Right cardiac atrium (tissue), 5 donors: ENCODE data around the gene EHD2. TPM values are rescaled to one million over a fixed set of nuclear protein-coding genes. Genes with fewer than 3 reads are reported as not detected.
"Not testable (repeated sequence)": the region's sequence is repeated elsewhere in the genome, so short reads cannot be mapped to it uniquely, and the experiment has no call there.

Experiments used
- ATAC-seq, 2 donors: fragments of 200-7000 bp; cut with Tn5 transposase; one replicate each; pipeline versions ENCODE4 v1.8.0 to v1.9.1; 2020; ENCODE audit warnings: moderate library complexity in 2 of 2, mild to moderate bottlenecking in 1 of 2
- DNase-seq, 3 donors: peaks; one replicate each; pipeline ENCODE4 v3.0.0-alpha.2; 2020
- H3K27ac ChIP-seq: one replicate; pipeline ENCODE4 v1.5.1; 2013; ENCODE audit warnings: mild to moderate bottlenecking, low read length, control low read depth, moderate library complexity
- H3K27me3 ChIP-seq: one replicate; pipeline ENCODE4 v1.6.1; 2013; ENCODE audit not compliant: control insufficient read depth, insufficient read depth
- H3K4me1 ChIP-seq: one replicate; pipeline ENCODE4 v1.6.1; 2013; ENCODE audit warnings: low read length; ENCODE audit not compliant: control insufficient read depth, insufficient read depth
- H3K4me3 ChIP-seq: one replicate; pipeline ENCODE4 v1.5.1; 2013; ENCODE audit warnings: low read length, control low read depth
- H3K9me3 ChIP-seq: one replicate; pipeline ENCODE4 v1.6.1; 2013; ENCODE audit warnings: low read length; ENCODE audit not compliant: control insufficient read depth
- WGBS: extraction: QIAGEN DNeasy Blood & Tissue Kit; methylation state at CpG from one replicate; pipeline ENCODE4 v1.1.7; 2013; 5-methylcytosine and 5-hydroxymethylcytosine counted together
- intact Hi-C, 4 donors: fragments of 100-400 bp; cut with DNase I; formaldehyde crosslinking; loops; one replicate each; pipeline versions ENCODE4 v1.11.0 to v1.14.0; 2022 to 2023
- polyA plus RNA-seq: library from polyadenylated mRNA; stranded (reverse); fragments of 200-250 nt; gene quantifications from one replicate; pipeline ENCODE4 v1.2.3, GENCODE V29; 2013
- total RNA-seq, 4 donors: library from RNA; stranded (reverse); fragmentation: NEBNext Ultra II Directional; extraction: Animal tissue kit (Norgen Biotek cat#: 25700); gene quantifications; one replicate each; pipeline ENCODE4 v1.2.1, GENCODE V29; 2021
- donor health status: healthy with polysubstance abuse.
- donor health status: DM: no; HTN: yes; CAD: no.
- donor health status: DM: no; HTN: no; CAD: no.
- donor health status: DM: no; HTN: yes; CAD: no; lungs with severe emphysema.
- donor health status: DM: yes; HTN: yes; CAD: no.

EHD2 gene
- total and polyA plus RNA-seq, 5 donors = 32.8 to 61.9 (median 38.7) TPM

DNA sequence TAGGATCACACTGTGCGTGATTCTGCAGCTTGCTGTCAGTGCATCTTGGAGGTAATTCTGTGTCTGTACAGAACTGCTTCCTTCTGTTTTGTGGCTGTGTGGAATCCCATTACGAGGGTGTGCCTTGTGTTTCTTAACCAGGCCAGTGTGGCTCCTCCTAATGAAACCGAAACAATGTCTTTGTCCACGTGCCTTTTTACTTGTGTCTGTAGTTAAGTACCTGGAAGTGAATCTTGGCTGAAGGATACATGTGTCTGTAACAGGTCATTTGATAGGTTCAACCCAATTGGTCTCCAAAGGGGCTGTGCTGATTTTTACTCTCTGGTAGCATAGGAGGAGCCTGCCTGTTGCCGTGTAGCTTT lies 45.2 kb downstream of the EHD2 start:
- no peaks in the 10 kb centered on the region for H3K27me3 ChIP-seq
- H3K9me3 ChIP-seq = no peaks in the 10 kb centered on the region
- ATAC-seq (no peak), DNase-seq (no peak)
- H3K4me3 ChIP-seq = no peak overlapping the region
- no peaks in the 10 kb centered on the region for H3K4me1 ChIP-seq
- intact Hi-C loops = no loop called here
- 90% methylated on average over 5 of the region's 5 CpGs for WGBS
- no peak overlapping the region for H3K27ac ChIP-seq

DNA sequence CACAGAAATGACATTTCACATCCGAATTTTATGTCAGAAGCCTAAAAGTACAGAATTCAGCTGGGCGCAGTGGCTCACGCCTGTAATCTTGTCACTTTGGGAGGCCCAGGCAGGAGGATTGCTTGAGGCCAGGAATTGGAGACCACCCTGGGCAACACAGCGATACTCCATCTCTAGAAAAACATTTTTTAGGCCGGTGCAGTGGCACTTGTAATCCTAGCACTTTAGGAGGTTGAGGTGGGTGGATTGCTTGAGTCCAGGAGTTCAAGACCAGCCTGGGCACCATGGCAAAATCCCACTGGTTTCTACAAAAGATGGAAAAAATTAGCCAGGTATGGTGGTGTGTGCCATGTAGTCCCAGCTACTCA lies 47.4 kb downstream of the EHD2 start:
- no peak for DNase-seq
- WGBS = 76% methylated on average over 5 of the region's 5 CpGs
- Histone ChIP-seq H3K9me3 (no peaks in the 10 kb centered on the region), H3K27me3 (no peaks in the 10 kb centered on the region), H3K4me1 (no peaks in the 10 kb centered on the region), H3K27ac (no peak overlapping the region), H3K4me3 (no peak overlapping the region)
- intact Hi-C loops = no loop called here
- ATAC-seq = no peak

DNA sequence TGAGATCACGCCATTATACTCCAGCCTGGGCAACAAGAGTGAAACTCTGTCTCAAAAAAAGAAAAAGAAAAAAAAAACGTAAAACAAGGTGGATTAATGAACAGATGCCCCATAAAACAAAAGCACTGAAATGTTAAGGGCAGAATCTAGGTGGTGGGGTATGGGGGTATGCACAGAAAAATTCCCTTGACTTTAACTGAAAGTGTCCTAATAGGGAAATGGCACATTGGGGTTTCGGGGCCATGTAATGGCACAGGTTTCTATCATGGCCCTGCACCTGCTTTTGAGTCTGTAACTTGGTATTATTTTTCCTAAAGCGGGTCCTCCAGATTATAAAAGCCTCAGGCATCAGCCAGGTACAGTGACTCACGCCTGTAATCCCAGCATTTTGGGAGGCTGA lies 48.3 kb downstream of the EHD2 start:
- H3K4me3 ChIP-seq = no peak overlapping the region
- H3K9me3 ChIP-seq = no peaks in the 10 kb centered on the region
- intact Hi-C loops = no loop called here
- ATAC-seq = no peak
- H3K27ac ChIP-seq = no peak overlapping the region
- WGBS = 59% methylated on average over 5 of the region's 5 CpGs
- H3K4me1 ChIP-seq = no peaks in the 10 kb centered on the region
- no peak for DNase-seq
- H3K27me3 ChIP-seq = no peaks in the 10 kb centered on the region

DNA sequence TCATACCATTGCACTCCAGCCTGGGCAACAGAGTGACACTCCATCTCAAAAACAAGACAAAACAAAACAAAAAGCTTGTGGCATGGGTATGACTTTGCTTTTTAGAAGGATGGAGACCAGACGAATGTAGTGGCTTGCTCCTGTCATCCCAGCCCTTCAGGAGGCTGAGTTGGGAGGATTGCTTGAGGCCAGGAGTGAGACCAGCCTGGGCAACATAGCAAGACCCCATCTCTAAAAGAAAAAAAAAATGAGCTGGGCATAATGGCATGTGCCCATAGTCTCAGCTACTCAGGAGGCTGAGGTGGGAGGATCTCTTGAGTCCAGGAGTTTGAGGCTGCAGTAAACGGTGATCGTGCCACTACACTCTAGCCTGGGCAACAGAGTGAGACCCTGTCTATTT lies 48.9 kb downstream of the EHD2 start:
- Histone ChIP-seq H3K27ac (no peak overlapping the region), H3K27me3 (no peaks in the 10 kb centered on the region)

DNA sequence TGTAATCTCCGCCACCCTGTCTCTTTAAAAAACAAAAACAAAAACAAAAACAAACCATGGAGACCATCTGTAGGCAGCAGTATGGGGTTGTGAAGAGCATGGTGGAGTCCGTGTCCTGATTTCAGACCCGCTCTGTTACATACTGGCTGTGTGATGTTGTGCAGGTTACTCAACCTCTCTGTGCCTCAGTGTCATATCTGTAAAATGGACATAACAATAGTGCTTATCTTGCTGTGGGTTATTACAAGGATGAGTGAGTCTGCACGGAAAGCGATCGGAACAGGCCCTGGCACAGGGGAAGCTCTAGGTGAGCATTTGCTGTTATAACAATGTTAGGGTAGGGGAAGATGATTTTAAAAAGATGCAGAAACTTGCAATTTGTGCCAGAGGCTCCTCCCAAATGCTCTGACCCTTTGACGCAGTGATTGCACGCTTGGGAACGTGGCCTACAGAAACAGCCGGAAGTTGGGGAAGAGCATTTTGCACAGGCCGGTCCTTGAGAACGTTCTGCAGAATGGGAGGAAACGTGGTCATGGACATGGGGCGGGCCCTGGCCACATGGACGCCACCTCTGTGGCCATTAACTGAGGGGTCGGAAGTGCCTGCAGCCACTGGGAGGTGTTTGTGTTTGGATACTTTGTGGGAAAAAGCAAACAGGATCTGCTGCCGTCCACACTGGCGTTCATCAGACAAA lies 49.5 kb downstream of the EHD2 start:
- no peaks in the 10 kb centered on the region for H3K9me3 ChIP-seq
- WGBS = 53% methylated on average over 18 of the region's 18 CpGs
- H3K27me3 ChIP-seq = no peaks in the 10 kb centered on the region
- no peaks in the 10 kb centered on the region for H3K4me1 ChIP-seq
- no peak overlapping the region for H3K4me3 ChIP-seq
- DNase-seq = peak; percentile 59 to 82 (median 77)
- H3K27ac ChIP-seq = peak overlapping the region; percentile 16
- ATAC-seq = peak; percentile 50 to 80
- intact Hi-C loops = no loop called here

More for the DNA sequence above, 48.9 kb downstream of the EHD2 start:
- DNase-seq (no peak), ATAC-seq (no peak)
- no peaks in the 10 kb centered on the region for H3K9me3 ChIP-seq
- H3K4me3 ChIP-seq = no peak overlapping the region
- intact Hi-C loops = no loop called here
- no peaks in the 10 kb centered on the region for H3K4me1 ChIP-seq
- 42% methylated on average over 3 of the region's 3 CpGs for WGBS

DNA sequence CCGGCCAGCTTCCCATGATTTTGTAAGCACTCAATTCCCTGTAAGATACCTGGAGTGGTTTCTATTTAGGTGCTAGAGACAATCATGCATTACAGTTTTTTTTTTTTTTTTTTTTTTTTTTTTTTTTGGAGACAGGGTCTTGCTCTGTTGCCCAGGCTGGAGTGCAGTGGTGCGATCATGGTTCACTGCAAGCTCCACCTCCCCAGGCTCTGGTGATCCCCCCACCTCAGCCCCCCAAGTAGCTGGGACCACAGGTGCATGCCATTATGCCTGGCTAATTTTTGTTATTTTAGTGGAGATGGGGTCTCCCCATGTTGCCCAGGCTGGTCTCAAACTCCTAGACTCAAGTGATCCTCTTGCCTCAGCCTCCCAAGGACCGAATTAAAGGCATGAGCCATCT lies 51.5 kb downstream of the EHD2 start:
- DNase-seq, ATAC-seq, H3K27me3 ChIP-seq, H3K27ac ChIP-seq, H3K4me1 ChIP-seq, intact Hi-C loops, H3K4me3 ChIP-seq, H3K9me3 ChIP-seq: not testable (repeated sequence)
- WGBS = 91% methylated on average over 3 of the region's 3 CpGs

DNA sequence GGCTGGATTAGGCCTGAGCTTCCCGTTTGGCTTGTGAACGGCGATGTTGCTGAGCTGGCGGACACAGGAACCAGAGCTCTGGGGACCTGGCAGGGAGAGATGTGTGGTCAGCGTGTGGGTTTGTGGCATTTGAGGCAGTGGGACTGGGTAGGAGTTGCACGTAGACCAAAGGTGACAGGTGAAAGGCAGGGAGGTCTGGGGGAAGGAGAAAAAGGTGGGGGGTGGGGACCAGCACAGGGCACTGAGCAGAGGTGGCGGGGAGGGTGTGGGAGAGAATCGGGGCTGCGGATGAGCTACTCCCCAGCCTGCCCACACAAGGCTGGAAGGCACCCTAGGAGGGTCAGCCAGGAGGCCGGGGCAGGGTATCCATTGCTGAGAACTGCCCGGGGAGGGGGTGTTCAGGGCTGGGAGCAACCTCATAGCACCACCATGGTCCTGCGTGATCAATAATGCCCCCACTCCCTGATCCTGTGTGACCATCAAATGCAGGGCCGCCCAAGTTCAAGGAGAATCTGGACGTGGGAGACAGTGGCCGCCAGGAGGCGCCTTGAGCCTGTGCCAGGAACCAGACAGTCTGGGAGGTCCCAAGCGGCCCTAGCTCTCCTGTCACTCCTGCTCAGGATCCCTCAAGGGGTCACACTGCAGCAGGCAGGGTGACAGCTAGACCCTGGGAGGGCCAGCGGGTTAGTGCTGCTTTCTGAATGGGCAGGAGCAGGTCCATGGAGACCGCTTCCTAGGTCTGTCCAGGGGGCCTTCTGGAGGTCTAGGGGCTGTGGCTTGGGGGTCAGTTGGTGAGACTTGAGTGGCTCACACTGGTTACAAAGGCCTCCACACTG lies 52.5 kb downstream of the EHD2 start:
- ATAC-seq (peak; percentile 73 to 78), DNase-seq (peak; percentile 81 to 91 (median 87))
- Histone ChIP-seq H3K4me3 (no peak overlapping the region), H3K4me1 (no peaks in the 10 kb centered on the region), H3K27me3 (no peaks in the 10 kb centered on the region), H3K9me3 (no peaks in the 10 kb centered on the region), H3K27ac (no peak overlapping the region)
- intact Hi-C loops = loop anchor here in 2 of 4 donors (2.0 kb wide), 1 partner anchor 23 kb away; no protein-coding TSS in a partner anchor
- WGBS = 31% methylated on average over 19 of the region's 19 CpGs

DNA sequence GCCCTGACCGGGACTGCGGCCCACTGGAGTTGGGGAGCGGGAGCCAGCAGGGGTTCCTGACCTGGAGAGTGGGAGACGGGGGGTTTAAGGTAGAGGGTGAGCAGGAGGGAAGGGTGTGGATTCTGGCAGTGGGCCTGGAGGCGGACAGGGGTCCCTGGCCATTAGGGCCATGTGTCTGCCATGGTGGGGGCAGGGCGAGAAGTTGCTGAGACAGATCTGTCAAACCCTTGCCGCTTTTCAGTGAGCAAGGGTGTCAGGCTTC lies 53.1 kb downstream of the EHD2 start:
- intact Hi-C loops = loop anchor here in 2 of 4 donors (2.0 kb wide), 1 partner anchor 23 kb away; no protein-coding TSS in a partner anchor
- Histone ChIP-seq H3K27ac (no peak overlapping the region), H3K27me3 (no peaks in the 10 kb centered on the region), H3K4me1 (no peaks in the 10 kb centered on the region), H3K4me3 (no peak overlapping the region), H3K9me3 (no peaks in the 10 kb centered on the region)
- DNase-seq (no peak), ATAC-seq (no peak)
- WGBS = 74% methylated on average over 7 of the region's 7 CpGs

DNA sequence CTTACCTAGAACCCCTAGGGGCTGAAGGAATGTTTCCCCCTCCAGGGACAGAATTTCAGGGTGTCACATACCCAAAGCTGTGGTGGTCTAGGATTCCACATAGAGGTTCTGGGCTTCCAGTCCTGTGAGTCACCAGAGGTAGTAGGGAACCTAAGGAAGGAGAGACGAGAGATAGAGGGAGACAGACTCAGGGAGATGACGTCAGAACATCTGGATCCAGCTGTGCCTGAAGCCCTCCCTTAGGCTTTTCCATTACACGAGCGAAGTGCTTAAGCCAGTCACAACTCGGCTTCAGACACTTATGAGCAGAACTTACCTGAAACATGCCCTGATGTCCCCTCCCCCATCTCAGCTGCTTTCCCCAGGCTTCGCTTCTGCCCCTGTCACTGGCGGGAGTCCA lies 53.4 kb downstream of the EHD2 start:
- WGBS = 83% methylated on average over 7 of the region's 7 CpGs
- Histone ChIP-seq H3K4me3 (no peak overlapping the region), H3K4me1 (no peaks in the 10 kb centered on the region), H3K27me3 (no peaks in the 10 kb centered on the region), H3K27ac (no peak overlapping the region), H3K9me3 (no peaks in the 10 kb centered on the region)
- DNase-seq (no peak), ATAC-seq (no peak)
- intact Hi-C loops = loop anchor here in 2 of 4 donors (2.0 kb wide), 1 partner anchor 22 kb away; no protein-coding TSS in a partner anchor

DNA sequence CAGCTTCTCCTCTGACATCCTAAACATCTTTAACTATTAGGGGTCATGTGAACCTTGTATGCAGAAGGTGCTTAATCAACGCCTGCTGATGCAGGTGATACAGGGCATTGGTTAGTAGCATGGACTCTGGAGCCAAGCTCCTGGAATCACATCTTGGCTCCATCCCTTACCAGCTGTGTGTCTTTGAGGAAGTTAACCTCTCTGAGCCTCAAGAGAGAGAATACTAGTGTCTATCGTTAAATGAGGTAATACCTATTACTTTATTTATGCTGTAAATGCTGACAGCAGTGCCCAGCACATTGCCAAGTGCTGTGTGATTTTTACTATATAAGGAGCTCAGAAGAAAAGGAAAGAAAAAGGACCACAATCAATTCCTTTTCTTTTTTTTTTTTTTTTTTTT lies 54.1 kb downstream of the EHD2 start:
- DNase-seq (no peak), ATAC-seq (no peak)
- Histone ChIP-seq H3K27me3 (no peaks in the 10 kb centered on the region), H3K4me1 (no peaks in the 10 kb centered on the region), H3K27ac (no peak overlapping the region), H3K4me3 (no peak overlapping the region), H3K9me3 (no peaks in the 10 kb centered on the region)
- 39% methylated on average over 2 of the region's 2 CpGs for WGBS
- intact Hi-C loops = loop anchor here in 2 of 4 donors (2.0 kb wide), 1 partner anchor 21 kb away; no protein-coding TSS in a partner anchor

DNA sequence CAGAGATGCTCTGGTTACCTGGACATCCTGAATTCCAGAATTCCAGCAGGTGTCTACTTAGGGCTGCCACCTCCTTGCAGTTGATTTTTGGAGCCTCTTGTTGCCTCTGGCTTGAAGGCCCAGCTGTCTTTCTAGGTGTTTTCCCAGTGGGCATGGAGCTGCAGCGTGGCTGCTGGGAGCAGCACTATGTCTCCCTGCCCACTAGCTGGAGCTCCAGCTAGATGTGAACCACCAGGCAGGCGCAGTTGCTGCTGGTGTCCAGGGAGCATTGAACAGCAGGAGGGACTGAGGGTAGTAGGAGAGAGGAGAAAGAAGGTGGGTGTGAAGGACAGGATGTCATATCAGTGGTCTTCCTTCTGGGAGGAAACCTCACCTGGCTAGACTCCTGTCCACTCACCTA lies 55.4 kb downstream of the EHD2 start:
- Histone ChIP-seq H3K27ac (no peak overlapping the region), H3K9me3 (no peaks in the 10 kb centered on the region), H3K4me3 (no peak overlapping the region), H3K4me1 (no peaks in the 10 kb centered on the region), H3K27me3 (no peaks in the 10 kb centered on the region)
- DNase-seq (no peak), ATAC-seq (no peak)
- 90% methylated on average over 2 of the region's 2 CpGs for WGBS
- intact Hi-C loops = no loop called here
